Measurements from ENCODE around the gene ZNF597.
A peak's percentile ranks its signal among the peaks of the same experiment; 100 is the strongest.

ZNF597 gene

DNA sequence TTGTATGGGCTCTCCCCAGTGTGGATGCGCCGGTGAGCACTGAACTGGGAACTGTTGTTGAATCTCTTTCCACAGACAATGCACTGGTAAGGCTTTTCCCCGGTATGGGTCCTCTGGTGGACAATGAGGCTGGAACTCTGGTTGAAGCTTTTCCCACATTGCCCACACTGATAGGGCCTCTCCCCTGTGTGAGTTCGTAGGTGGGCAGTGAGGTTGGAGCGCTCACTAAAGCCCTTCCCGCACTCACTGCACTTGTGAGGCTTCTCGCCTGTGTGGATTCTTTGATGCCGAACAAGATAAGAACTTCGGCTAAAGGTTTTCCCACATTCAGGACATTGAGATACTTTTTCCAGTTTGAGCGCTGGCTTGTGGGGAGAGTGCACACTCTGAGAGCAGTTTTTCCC is 60.3 kb downstream of the ZNF597 start:
- peaks cover 66% of the 10 kb centered on the region for H3K9me3 ChIP-seq (ENCODE audit: insufficient read depth, low read depth, low read length)
- peaks cover 50% of the 10 kb centered on the region for H3K36me3 ChIP-seq (ENCODE audit: insufficient read depth, low read length)
- H3K4me1 ChIP-seq (ENCODE audit: insufficient read depth, low read length), result no peaks in the 10 kb centered on the region
- no peak overlapping the region for H3K27ac ChIP-seq (ENCODE audit: low read depth, low read length)
- H3K9ac ChIP-seq (ENCODE audit: low read depth, low read length), result no peak overlapping the region
- no peaks in the 10 kb centered on the region for H3K27me3 ChIP-seq (ENCODE audit: insufficient read depth, low read length)
- WGBS, result 97% methylated on average over 10 of the region's 10 CpGs
- H3K4me3 ChIP-seq (ENCODE audit: low read length), result peak overlapping the region; percentile 1; the same call in 1 of the 2 replicates

Measured in HUES64 (cell line).